B cell (primary cell): Measurements from ENCODE around the gene KPNA3. TPM values are rescaled to one million over a fixed set of nuclear protein-coding genes. Genes with fewer than 3 reads are reported as not detected.

Source experiments
- ATAC-seq: fragments of 200-7000 bp; cut with Tn5 transposase; one replicate; pipeline ENCODE4 v1.10.0; 2021; ENCODE audit warnings: low read depth, mild to moderate bottlenecking, moderate number of reproducible peaks, moderate library complexity
- CTCF ChIA-PET: fragments of 350-600 bp; sonication (Branson Sonifier 250); formaldehyde crosslinking; loops from one replicate; lab custom pipeline; 2021; ENCODE audit warnings: antibody characterized with exemption, inconsistent platforms; lab: Charles Lee
- POLR2A ChIA-PET: fragments of 350-600 bp; sonication (Branson Sonifier 250); formaldehyde crosslinking; loops from one replicate; lab custom pipeline; 2021; ENCODE audit warnings: antibody characterized with exemption; lab: Charles Lee
- DNase-seq: peaks from one replicate; pipeline ENCODE4 v3.0.0; 2013
- H2AFZ ChIP-seq: 2 replicates; pipeline ENCODE4 v1.6.1; 2012; ENCODE audit warnings: mild to moderate bottlenecking, low read depth, low read length; ENCODE audit not compliant: insufficient read depth, poor library complexity, severe bottlenecking
- H3K27ac ChIP-seq, 2 donors: 1 replicate in 1 of 2; 2 replicates in 1 of 2; pipeline ENCODE4 v1.5.1; 2012 to 2013; ENCODE audit warnings: low read length in 2 of 2, mild to moderate bottlenecking in 2 of 2, moderate library complexity in 1 of 2
- H3K27me3 ChIP-seq, 4 experiments: fragments of 200-600 bp in 1 of 4; sonication (generic) in 1 of 4; replicated peaks in 1 of 4; 1 replicate in 2 of 4; 2 replicates in 2 of 4; pipeline versions ENCODE4 v1.6.1 to v1.7.0; 2013 to 2016; ENCODE audit warnings: low read length in 3 of 4, mild to moderate bottlenecking in 2 of 4, mixed read lengths in 1 of 4, moderate library complexity in 1 of 4; ENCODE audit not compliant: insufficient read depth in 4 of 4, control insufficient read depth in 3 of 4; ENCODE audit errors: control extremely low read depth in 1 of 4
- H3K36me3 ChIP-seq, 2 experiments: replicated peaks in 1 of 2; 1 replicate in 1 of 2; 2 replicates in 1 of 2; pipeline versions ENCODE4 v1.6.1 to v1.7.1; 2013; ENCODE audit warnings: low read length in 1 of 2; ENCODE audit not compliant: insufficient read depth in 2 of 2, control insufficient read depth in 1 of 2; ENCODE audit errors: control extremely low read depth in 1 of 2, extremely low read depth in 1 of 2
- H3K4me1 ChIP-seq, 2 donors: fragments of 200-600 bp in 1 of 2; sonication (generic) in 1 of 2; 1 replicate in 1 of 2; 2 replicates in 1 of 2; pipeline versions ENCODE4 v1.5.1 to v1.6.1; 2013 to 2017; ENCODE audit warnings: low read length in 2 of 2; ENCODE audit not compliant: control insufficient read depth in 2 of 2, insufficient read depth in 2 of 2
- H3K4me2 ChIP-seq: replicated peaks from 2 replicates; pipeline ENCODE3; 2012; ENCODE audit warnings: mild to moderate bottlenecking, low read depth, low read length; ENCODE audit not compliant: poor library complexity, severe bottlenecking
- H3K4me3 ChIP-seq, 5 experiments: fragments of 200-600 bp in 1 of 5; sonication (generic) in 1 of 5; 1 replicate in 3 of 5; 2 replicates in 2 of 5; pipeline versions ENCODE4 v1.5.1 to v1.7.0; 2011 to 2016; ENCODE audit warnings: low read length in 4 of 5, mild to moderate bottlenecking in 4 of 5, low read depth in 2 of 5, control low read depth in 1 of 5, moderate library complexity in 1 of 5; ENCODE audit not compliant: insufficient read depth in 1 of 5; ENCODE audit errors: control extremely low read depth in 1 of 5, extremely low read depth in 1 of 5
- H3K79me2 ChIP-seq: fragments of 200-600 bp; sonication (generic); one replicate; pipeline ENCODE4 v1.6.0; 2016; ENCODE audit warnings: low read length; ENCODE audit not compliant: control insufficient read depth, insufficient read depth
- H3K9ac ChIP-seq: fragments of 200-600 bp; sonication (generic); 2 replicates; pipeline ENCODE4 v1.6.1; 2017; ENCODE audit warnings: mild to moderate bottlenecking, low read length, moderate library complexity
- H3K9me3 ChIP-seq, 3 donors: one replicate each; pipeline versions ENCODE4 v1.6.1 to v1.7.1; 2013; ENCODE audit warnings: low read length in 2 of 3; ENCODE audit not compliant: control insufficient read depth in 2 of 3, insufficient read depth in 1 of 3; ENCODE audit errors: control extremely low read depth in 1 of 3
- H4K20me1 ChIP-seq: 2 replicates; pipeline ENCODE4 v1.6.0; 2012; ENCODE audit warnings: mild to moderate bottlenecking, low read length; ENCODE audit not compliant: insufficient read depth, control insufficient read depth, poor library complexity, severe bottlenecking
- H3K27ac Mint-ChIP-seq: one replicate; pipeline ENCODE4 v1.8.0; 2021; ENCODE audit warnings: mixed read lengths
- H3K27me3 Mint-ChIP-seq: one replicate; pipeline ENCODE4 v1.8.0; 2021; ENCODE audit warnings: mixed read lengths
- H3K4me1 Mint-ChIP-seq: one replicate; pipeline ENCODE4 v1.8.0; 2021; ENCODE audit warnings: mixed read lengths
- H3K4me3 Mint-ChIP-seq: one replicate; pipeline ENCODE4 v1.8.0; 2021; ENCODE audit warnings: mixed read lengths
- H3K9me3 Mint-ChIP-seq: one replicate; pipeline ENCODE4 v1.8.0; 2022; ENCODE audit warnings: mixed read lengths; ENCODE audit not compliant: insufficient read depth
- CTCF ChIP-seq: fragments of 200-600 bp; IDR thresholded peaks from one replicate; pipeline ENCODE4 v1.8.0; 2022; ENCODE audit warnings: antibody characterized with exemption, mild to moderate bottlenecking
- EZH2 ChIP-seq: IDR thresholded peaks from 2 replicates; pipeline ENCODE4 v1.6.1; 2012; ENCODE audit warnings: borderline replicate concordance, low read depth, mild to moderate bottlenecking, moderate library complexity, low read length; ENCODE audit not compliant: insufficient read depth, poor library complexity, severe bottlenecking
- WGBS: methylation state at CpG from one replicate; pipeline ENCODE4 v1.1.5; 2013; ENCODE audit warnings: missing lambda C conversion rate; ENCODE audit not compliant: insufficient coverage; 5-methylcytosine and 5-hydroxymethylcytosine counted together
- intact Hi-C: fragments of 100-400 bp; cut with micrococcal nuclease; formaldehyde crosslinking; loops from one replicate; pipeline ENCODE4 v1.10.0; 2022
- polyA plus RNA-seq: library from polyadenylated mRNA; depleted of rRNA; stranded (reverse); fragments of >200 nt; gene quantifications from 2 replicates; pipeline ENCODE4 v1.2.3, GENCODE V29; 2012
- total RNA-seq, 2 donors: library from RNA; stranded (reverse); fragments of 120-200 nt in 1 of 2; gene quantifications; 1 replicate in 1 of 2; 2 replicates in 1 of 2; pipeline versions ENCODE4 v1.2.3 to v1.2.4, GENCODE V29; 2013 to 2022

Gene KPNA3
- total and polyA plus RNA-seq, 2 donors (not counting 1 experiment from before 2014, with no cell fraction given) = 7.8 to 19.7 TPM

- no peaks in the 10 kb centered on the region for H3K36me3 ChIP-seq
- Mint-ChIP-seq H3K9me3 (peaks cover 7% of the 10 kb centered on the region), H3K27me3 (peaks cover 10% of the 10 kb centered on the region), H3K4me3 (no peak overlapping the region), H3K27ac (no peak overlapping the region), H3K4me1 (peaks cover 8% of the 10 kb centered on the region)
- H3K79me2 ChIP-seq = no peaks in the 10 kb centered on the region
- TF ChIP-seq EZH2 (no peak), CTCF (no peak)
- ATAC-seq (no peak), DNase-seq (no peak)
- peaks cover 0 to 5% (median 1%) of the 10 kb centered on the region in 4 experiments for H3K27me3 ChIP-seq
- CTCF ChIA-PET = interaction anchor here (1.0 kb wide), 1 partner anchor 13 kb away, joined by 3 read pairs; no protein-coding TSS in a partner anchor
- no peak overlapping the region for H3K27ac ChIP-seq
- H3K9me3 ChIP-seq = peaks cover 0 to 13% (median 7%) of the 10 kb centered on the region in 3 donors
- peak overlapping the region; percentile 58 for H2AFZ ChIP-seq
- no peaks in the 10 kb centered on the region for H4K20me1 ChIP-seq
- intact Hi-C loops = no loop called here
- H3K4me3 ChIP-seq = no peak overlapping the region
- WGBS = 18% methylated on average over 2 of the region's 4 CpGs
- H3K9ac ChIP-seq = no peak overlapping the region
- no peak overlapping the region for H3K4me2 ChIP-seq
- POLR2A ChIA-PET = no interaction called here
- no peaks in the 10 kb centered on the region for H3K4me1 ChIP-seq
Observed at GRCh38 chr13:49831455-49831854, 39.0 kb upstream of the KPNA3 start.

- no peak for TF ChIP-seq CTCF
- no peak for TF ChIP-seq EZH2
- Histone ChIP-seq H3K27me3 (peaks cover 0 to 5% (median 1%) of the 10 kb centered on the region in 4 experiments), H3K27ac (no peak overlapping the region), H4K20me1 (no peaks in the 10 kb centered on the region), H3K4me2 (no peak overlapping the region), H3K9me3 (peaks cover 0 to 13% (median 7%) of the 10 kb centered on the region in 3 donors), H3K9ac (no peak overlapping the region), H3K36me3 (no peaks in the 10 kb centered on the region), H3K4me3 (no peak overlapping the region), H3K79me2 (no peaks in the 10 kb centered on the region), H3K4me1 (no peaks in the 10 kb centered on the region), H2AFZ (no peak overlapping the region)
- Mint-ChIP-seq H3K9me3 (peaks cover 7% of the 10 kb centered on the region), H3K27ac (no peak overlapping the region), H3K4me3 (no peak overlapping the region), H3K27me3 (peaks cover 10% of the 10 kb centered on the region), H3K4me1 (peaks cover 8% of the 10 kb centered on the region)
- intact Hi-C loops = no loop called here
- WGBS = 50% methylated on average over 2 of the region's 3 CpGs
- CTCF ChIA-PET = interaction anchor here (1.0 kb wide), 1 partner anchor 12 kb away, joined by 3 read pairs; no protein-coding TSS in a partner anchor
- POLR2A ChIA-PET = no interaction called here
- ATAC-seq = no peak
- no peak for DNase-seq
Observed at GRCh38 chr13:49830721-49831120, 38.2 kb upstream of the KPNA3 start.
